Endothelial cell of umbilical vein (primary cell): ENCODE data around the gene PDK3. TPM values are rescaled to one million over a fixed set of nuclear protein-coding genes. Genes with fewer than 3 reads are reported as not detected.

Source experiments
- BruUV-seq: library from RNA; stranded (reverse); fragments of 400-500 nt; replicated peaks from 2 replicates; lab custom pipeline; 2021; lab: Mats Ljungman, UMichigan
- CTCF ChIA-PET: fragments of 300-600, 350-600 bp; sonication (Branson Sonifier 250); formaldehyde crosslinking; loops from one replicate; lab custom pipeline; 2021; ENCODE audit warnings: antibody characterized with exemption, inconsistent platforms; lab: Charles Lee
- POLR2A ChIA-PET: fragments of 300-600, 350-600 bp; sonication (Branson Sonifier 250); formaldehyde crosslinking; loops from one replicate; lab custom pipeline; 2021; ENCODE audit warnings: antibody characterized with exemption, inconsistent platforms; lab: Charles Lee
- DNase-seq: peaks from one replicate; pipeline ENCODE4 v3.0.0-alpha.2; 2011; ENCODE audit warnings: low read depth, low spot score
- FAIRE-seq: peaks from 2 replicates; lab custom pipeline; 2011; peaks lifted over from hg19 to GRCh38; lab: Jason Lieb, UNC
- H2AFZ ChIP-seq: 2 replicates; pipeline ENCODE4 v1.6.0; 2012; ENCODE audit warnings: low read depth, low read length, control low read depth, inconsistent platforms
- H3K27ac ChIP-seq: 2 replicates; pipeline ENCODE4 v1.5.1; 2011; ENCODE audit warnings: low read depth, mild to moderate bottlenecking, control low read depth, low read length, moderate library complexity; ENCODE audit not compliant: insufficient read depth
- H3K27me3 ChIP-seq, 2 experiments: 2 replicates each; pipeline versions ENCODE4 v1.6.0 to v1.6.1; 2011; ENCODE audit warnings: low read length in 2 of 2, mixed read lengths in 1 of 2; ENCODE audit not compliant: control insufficient read depth in 2 of 2, insufficient read depth in 2 of 2
- H3K36me3 ChIP-seq, 2 experiments: 2 replicates in 1 of 2; 3 replicates in 1 of 2; pipeline ENCODE4 v1.5.1; 2011; ENCODE audit warnings: low read length in 2 of 2, mild to moderate bottlenecking in 1 of 2, moderate library complexity in 1 of 2; ENCODE audit not compliant: control insufficient read depth in 2 of 2, insufficient read depth in 2 of 2; ENCODE audit errors: extremely low read depth in 1 of 2
- H3K4me1 ChIP-seq: 3 replicates; pipeline ENCODE4 v1.5.1; 2011; ENCODE audit warnings: mild to moderate bottlenecking, low read length; ENCODE audit not compliant: control insufficient read depth, insufficient read depth; ENCODE audit errors: extremely low read depth
- H3K4me2 ChIP-seq: 2 replicates; pipeline ENCODE4 v1.6.1; 2011; ENCODE audit warnings: low read length, control low read depth, mixed read lengths; ENCODE audit not compliant: insufficient read depth
- H3K4me3 ChIP-seq, 3 experiments: fragments of 200-600 bp in 1 of 3; sonication (generic), shearing (Covaris generic) in 1 of 3; replicated peaks in 1 of 3; 2 replicates each; pipeline ENCODE4 v1.5.1; 2011 to 2016; ENCODE audit warnings: control low read depth in 3 of 3, low read length in 3 of 3, mild to moderate bottlenecking in 2 of 3, inconsistent platforms in 1 of 3, low read depth in 1 of 3, moderate library complexity in 1 of 3; ENCODE audit not compliant: insufficient read depth in 1 of 3
- H3K79me2 ChIP-seq: 2 replicates; pipeline ENCODE4 v1.6.0; 2012; ENCODE audit warnings: low read length, inconsistent platforms; ENCODE audit not compliant: control insufficient read depth, insufficient read depth
- H3K9ac ChIP-seq: replicated peaks from 2 replicates; pipeline ENCODE3; 2011; ENCODE audit warnings: low read length, control low read depth; ENCODE audit not compliant: insufficient read depth; ENCODE audit errors: extremely low read depth
- H3K9me1 ChIP-seq: replicated peaks from 3 replicates; pipeline ENCODE4 v1.6.0; 2011; ENCODE audit warnings: mild to moderate bottlenecking, low read length; ENCODE audit not compliant: control insufficient read depth, insufficient read depth; ENCODE audit errors: extremely low read depth
- H3K9me3 ChIP-seq: replicated peaks from 2 replicates; pipeline ENCODE4 v1.5.1; 2012; ENCODE audit warnings: low read length, inconsistent platforms; ENCODE audit not compliant: control insufficient read depth, insufficient read depth
- H4K20me1 ChIP-seq: replicated peaks from 2 replicates; pipeline ENCODE3; 2011; ENCODE audit warnings: mild to moderate bottlenecking, low read length; ENCODE audit not compliant: control insufficient read depth, insufficient read depth; ENCODE audit errors: extremely low read depth
- CTCF ChIP-seq, 2 donors: IDR thresholded peaks; 1 replicate in 1 of 2; 2 replicates in 1 of 2; pipeline ENCODE4 v1.5.1; 2011; ENCODE audit warnings: low read length in 2 of 2, mild to moderate bottlenecking in 2 of 2, moderate library complexity in 2 of 2, control low read depth in 1 of 2, inconsistent platforms in 1 of 2, low read depth in 1 of 2; ENCODE audit not compliant: insufficient read depth in 1 of 2; ENCODE audit errors: extremely low read depth in 1 of 2
- EZH2 ChIP-seq: IDR thresholded peaks from 2 replicates; pipeline ENCODE4 v1.6.1; 2012; ENCODE audit warnings: borderline replicate concordance, low read depth, mild to moderate bottlenecking, moderate library complexity, low read length, inconsistent platforms; ENCODE audit not compliant: severe bottlenecking
- FOS ChIP-seq: IDR thresholded peaks from 2 replicates; pipeline ENCODE4 v1.6.1; 2011; ENCODE audit warnings: mild to moderate bottlenecking, low read length, moderate library complexity, borderline replicate concordance; ENCODE audit not compliant: insufficient read depth
- JUN ChIP-seq: IDR thresholded peaks from 2 replicates; pipeline ENCODE4 v1.6.1; 2011; ENCODE audit warnings: borderline replicate concordance, low read depth; ENCODE audit not compliant: insufficient read length, insufficient read depth
- MYC ChIP-seq: IDR thresholded peaks from one replicate; pipeline ENCODE4 v1.6.1; 2011; ENCODE audit warnings: mild to moderate bottlenecking, low read depth, low read length
- POLR2AphosphoS5 ChIP-seq: IDR thresholded peaks from 2 replicates; pipeline ENCODE4 v1.6.1; 2012; ENCODE audit warnings: low read depth, mild to moderate bottlenecking, control low read depth, low read length, moderate library complexity; ENCODE audit not compliant: insufficient read depth
- dilution Hi-C: fragments of 300-500 bp; cut with MboI; formaldehyde crosslinking; loops from one replicate; pipeline ENCODE4 v1.15.0; 2019; ENCODE audit warnings: low sequenced_read_pairs; ENCODE audit not compliant: extremely low pct_ligation_motif_present
- intact Hi-C: fragments of 100-400 bp; cut with micrococcal nuclease; formaldehyde crosslinking; loops from one replicate; pipeline ENCODE4 v1.10.0; 2022
- polyA plus RNA-seq, 4 experiments: library from polyadenylated mRNA; depleted of rRNA in 3 of 4; stranded (reverse) in 3 of 4; unstranded in 1 of 4; fragments of >200 nt; gene quantifications; 2 replicates each; pipeline versions ENCODE4 v1.2.1 to v1.2.3, GENCODE V29; 2011 to 2012; ENCODE audit warnings: missing spikeins in 1 of 4
- total RNA-seq: library from RNA; stranded (reverse); gene quantifications from 2 replicates; pipeline ENCODE4 v1.2.3, GENCODE V29; 2021
- TF ChIP-seq, protein P1 (sequence below): IDR thresholded peaks from 2 replicates; pipeline ENCODE4 v1.6.1; 2011; ENCODE audit not compliant: insufficient read depth, insufficient read length

The PDK3 gene
- total and polyA plus RNA-seq, 2 donors (not counting 3 experiments of a cell fraction or from before 2014, with no cell fraction given): 3.0 to 5.9 TPM

- dilution Hi-C loops: no loop called here
- TF ChIP-seq JUN (no peak), EZH2 (no peak), MYC (no peak), POLR2AphosphoS5 (no peak), FOS (no peak), CTCF (IDR thresholded peaks at IDR 0.05; ENCODE audit: extremely low read depth in 1 of 2, insufficient read depth in 1 of 2, low read depth in 1 of 2, low read length in 2 of 2) (no peak)
- TF ChIP-seq, protein P1, sequence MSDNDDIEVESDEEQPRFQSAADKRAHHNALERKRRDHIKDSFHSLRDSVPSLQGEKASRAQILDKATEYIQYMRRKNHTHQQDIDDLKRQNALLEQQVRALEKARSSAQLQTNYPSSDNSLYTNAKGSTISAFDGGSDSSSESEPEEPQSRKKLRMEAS: no peak
- H3K4me3 ChIP-seq: no peak overlapping the region
- H2AFZ ChIP-seq: no peak overlapping the region
- no peak for DNase-seq
- H3K4me1 ChIP-seq: peaks cover 4% of the 10 kb centered on the region
- POLR2A ChIA-PET: no interaction called here
- no peaks in the 10 kb centered on the region for H4K20me1 ChIP-seq
- no peaks in the 10 kb centered on the region for H3K27me3 ChIP-seq
- H3K27ac ChIP-seq: no peak overlapping the region
- H3K9ac ChIP-seq: no peak overlapping the region
- no TSS peak for BruUV-seq
- H3K79me2 ChIP-seq: no peaks in the 10 kb centered on the region
- H3K9me1 ChIP-seq: no peaks in the 10 kb centered on the region
- H3K4me2 ChIP-seq: no peak overlapping the region
- CTCF ChIA-PET: no interaction called here
- intact Hi-C loops: no loop called here
- no peak for FAIRE-seq
- H3K9me3 ChIP-seq: no peaks in the 10 kb centered on the region
- H3K36me3 ChIP-seq: no peaks in the 10 kb centered on the region
Observed at GRCh38 chrX:24536551-24536950, 71.5 kb downstream of the PDK3 start.
